K562 (cell line): ENCODE data around the gene MRPL33. TPM values are rescaled to one million over a fixed set of nuclear protein-coding genes. Genes with fewer than 3 reads are reported as not detected.

Source experiments
- ARID2 ChIP-seq: fragments of 450-650 bp; IDR thresholded peaks from 2 replicates; pipeline ENCODE4 v1.6.1; 2017; ENCODE audit warnings: antibody characterized with exemption, mild to moderate bottlenecking
- ATF3 ChIP-seq, 2 experiments: fragments of 450-650 bp in 1 of 2; sonication (generic) in 1 of 2; formaldehyde crosslinking in 1 of 2; IDR thresholded peaks in 1 of 2; conservative IDR thresholded peaks in 1 of 2; 2 replicates each; pipeline versions ENCODE4 v1.6.1 to v1.8.1; 2016 to 2023; ENCODE audit warnings: mild to moderate bottlenecking in 2 of 2, moderate library complexity in 2 of 2, inconsistent platforms in 1 of 2, missing genetic modification reagents in 1 of 2
- BCOR ChIP-seq: fragments of 450-650 bp; IDR thresholded peaks from 2 replicates; pipeline ENCODE4 v1.6.1; 2016
- CHD2 ChIP-seq: IDR thresholded peaks from 2 replicates; pipeline ENCODE4 v1.6.1; 2011; ENCODE audit warnings: low read depth, low read length
- E2F1 ChIP-seq: sonication (generic); formaldehyde crosslinking; IDR thresholded peaks from 2 replicates; pipeline ENCODE4 v1.8.1; 2023; ENCODE audit warnings: mild to moderate bottlenecking, missing genetic modification reagents, moderate library complexity
- HDGF ChIP-seq: fragments of 450-650 bp; IDR thresholded peaks from 2 replicates; pipeline ENCODE4 v1.6.1; 2016
- MBD1 ChIP-seq: fragments of 250-450 bp; sonication (Bioruptor Pico); IDR thresholded peaks from 2 replicates; pipeline ENCODE4 v1.8.0; 2022; ENCODE audit warnings: inconsistent platforms
- MCM7 ChIP-seq, 2 experiments: fragments of 450-650 bp; IDR thresholded peaks; 2 replicates each; pipeline ENCODE4 v1.6.1; 2016 to 2018
- MLX ChIP-seq, 2 experiments: fragments of 450-650 bp in 1 of 2; sonication (generic) in 1 of 2; formaldehyde crosslinking; conservative IDR thresholded peaks; 2 replicates each; pipeline versions ENCODE4 v1.4.0 to v1.8.1; 2020 to 2022; ENCODE audit warnings: mild to moderate bottlenecking in 1 of 2, missing genetic modification reagents in 1 of 2
- NFE2L1 ChIP-seq: fragments of 450-650 bp; IDR thresholded peaks from 2 replicates; pipeline ENCODE4 v1.6.1; 2016; ENCODE audit warnings: missing genetic modification characterization, low read depth, mild to moderate bottlenecking, missing compliant biosample characterization, moderate library complexity, borderline replicate concordance
- PHF21A ChIP-seq: fragments of 450-650 bp; IDR thresholded peaks from 2 replicates; pipeline ENCODE4 v1.6.1; 2017; ENCODE audit warnings: low read depth, borderline replicate concordance
- SMAD3 ChIP-seq: fragments of 450-650 bp; formaldehyde crosslinking; conservative IDR thresholded peaks from 2 replicates; pipeline ENCODE4 v1.4.0; 2020; ENCODE audit warnings: mild to moderate bottlenecking
- SMARCA5 ChIP-seq: fragments of 450-650 bp; IDR thresholded peaks from 2 replicates; pipeline ENCODE4 v1.6.1; 2016
- TCF7L2 ChIP-seq: fragments of 150-350 bp; IDR thresholded peaks from 2 replicates; pipeline ENCODE4 v1.6.1; 2016; ENCODE audit warnings: low read depth, mild to moderate bottlenecking, low read length, moderate library complexity
- ZNF12 ChIP-seq: sonication (generic); formaldehyde crosslinking; IDR thresholded peaks from 2 replicates; pipeline ENCODE4 v1.4.0; 2020; ENCODE audit warnings: mild to moderate bottlenecking, missing genetic modification reagents
- ZNF184 ChIP-seq: sonication (generic); formaldehyde crosslinking; IDR thresholded peaks from 2 replicates; pipeline ENCODE4 v1.5.0; 2020; ENCODE audit warnings: missing genetic modification reagents
- ZNF609 ChIP-seq: sonication (generic); formaldehyde crosslinking; IDR thresholded peaks from 2 replicates; pipeline ENCODE4 v1.8.1; 2023; ENCODE audit warnings: missing genetic modification reagents, mild to moderate bottlenecking, borderline replicate concordance
- ZNF668 ChIP-seq: fragments of 250-450 bp; sonication (Bioruptor Pico); IDR thresholded peaks from 2 replicates; pipeline ENCODE4 v1.8.0; 2022; ENCODE audit warnings: mild to moderate bottlenecking, inconsistent platforms
- polyA plus RNA-seq, 8 experiments: library from polyadenylated mRNA; depleted of rRNA in 4 of 8; stranded (reverse) in 5 of 8; unstranded in 3 of 8; fragments of >200 nt; fragmentation: Nextera tagmentation in 2 of 8; fragmentation: Illumina TruSeq in 1 of 8; extraction: Ambion mirVana in 2 of 8; extraction: Trizol in 1 of 8; gene quantifications; 2 replicates each; pipeline versions ENCODE4 v1.2.1 to v1.2.3, GENCODE V29; 2011 to 2014; ENCODE audit warnings: inconsistent platforms in 1 of 8, missing spikeins in 1 of 8
- total RNA-seq, 7 experiments: library from RNA; depleted of rRNA in 6 of 7; stranded (reverse); fragments of >200 nt in 6 of 7; fragmentation: Illumina TruSeq in 2 of 7; extraction: Trizol in 2 of 7; gene quantifications; 2 replicates each; pipeline versions ENCODE4 v1.2.1 to v1.2.3, GENCODE V29; 2011 to 2021; ENCODE audit warnings: low replicate concordance in 1 of 7

MRPL33 gene
- total and polyA plus RNA-seq, 9 of the 15 experiments (the other 6 are each of a cell fraction or from before 2014, with no cell fraction given) = 68.3 to 338 (median 226) TPM

- TF ChIP-seq ZNF609 (CRISPR knock-in tag) (no peak), NFE2L1 (tag) (no peak), ZNF668 (CRISPR knock-in tag) (no peak), E2F1 (CRISPR knock-in tag) (no peak), SMAD3 (no peak), ZNF12 (CRISPR knock-in tag) (no peak), SMARCA5 (peak; percentile 85; the same call in 1 of the 2 replicates), HDGF (no peak), ARID2 (no peak), ATF3 (IDR thresholded peaks at IDR 0.05) (no peak), ATF3 (CRISPR knock-in tag; conservative IDR thresholded peaks at IDR 0.05) (no peak), ZNF184 (CRISPR knock-in tag) (no peak), TCF7L2 (no peak), MLX (CRISPR knock-in tag; conservative IDR thresholded peaks at IDR 0.05) (no peak), MBD1 (no peak), PHF21A (no peak), CHD2 (no peak), BCOR (peak; percentile 94), MCM7 (IDR thresholded peaks at IDR 0.05) (no peak)
Measured at GRCh38 chr2:27730980-27731691, 40.4 kb upstream of the MRPL33 start (continued).
